DMS79 treated with DMSO at 0.1 percent for 48 hours (cell line): ENCODE data around the gene XYLT2.
"Not testable (repeated sequence)": the region's sequence is repeated elsewhere in the genome, so short reads cannot be mapped to it uniquely, and the experiment has no call there.

ENCODE experiments used
- DNase-seq: peaks from one replicate; lab custom pipeline; 2025; lab: John Stamatoyannopoulos, UW

Gene XYLT2

DNA sequence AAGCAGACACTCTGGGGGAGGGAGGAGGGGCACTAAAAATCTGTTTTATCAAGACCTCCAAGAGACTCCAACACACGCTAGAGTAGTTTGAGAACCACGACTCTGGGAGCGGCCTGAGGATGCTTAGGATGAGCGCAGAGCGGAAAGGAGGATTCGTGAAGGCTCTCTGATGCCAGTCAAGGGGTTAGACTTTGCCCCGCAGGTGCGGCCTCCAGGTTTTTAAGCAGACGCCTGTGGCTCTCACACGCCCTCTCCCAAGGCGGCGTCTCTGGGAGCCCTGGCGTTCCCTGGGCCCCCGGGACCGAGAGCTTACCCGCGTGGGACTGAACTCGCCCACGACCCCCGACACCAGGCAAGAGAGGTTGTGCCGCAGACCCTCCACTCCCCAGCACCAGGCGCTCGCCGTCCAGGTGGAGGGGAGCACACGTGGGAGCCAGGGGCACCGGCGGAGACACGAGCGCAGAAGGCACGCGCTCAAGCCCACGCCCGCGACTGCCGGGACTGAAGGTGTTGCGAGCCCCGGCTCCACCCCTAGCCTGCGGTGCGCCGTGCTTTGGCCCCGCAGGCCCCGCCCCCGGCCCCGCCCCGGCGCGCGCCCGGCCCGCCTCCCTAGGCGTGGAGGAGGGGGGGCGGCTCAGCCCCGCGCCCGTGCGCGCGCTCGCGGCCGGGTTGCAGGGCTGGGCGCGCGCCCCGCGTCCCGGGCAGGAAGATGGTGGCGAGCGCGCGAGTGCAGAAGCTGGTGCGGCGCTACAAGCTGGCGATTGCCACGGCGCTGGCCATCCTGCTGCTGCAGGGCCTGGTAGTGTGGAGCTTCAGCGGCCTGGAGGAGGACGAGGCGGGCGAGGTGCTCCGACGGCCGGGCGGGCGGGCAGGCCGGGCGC is at the start of gene XYLT2:
Gene XYLT2, plus strand, starts transcription at position 695 of the 881 bp plus-strand sequence. Its CDS starts 15 bp downstream, at position 710.
- peak; percentile 55 for DNase-seq

- DNase-seq, result peak; percentile 36
These were observed 48.5 kb upstream of the XYLT2 start for GRCh38 chr17:50297407-50297865.

- no peak for DNase-seq
These were observed 47.9 kb upstream of the XYLT2 start for GRCh38 chr17:50298018-50298417.

DNA sequence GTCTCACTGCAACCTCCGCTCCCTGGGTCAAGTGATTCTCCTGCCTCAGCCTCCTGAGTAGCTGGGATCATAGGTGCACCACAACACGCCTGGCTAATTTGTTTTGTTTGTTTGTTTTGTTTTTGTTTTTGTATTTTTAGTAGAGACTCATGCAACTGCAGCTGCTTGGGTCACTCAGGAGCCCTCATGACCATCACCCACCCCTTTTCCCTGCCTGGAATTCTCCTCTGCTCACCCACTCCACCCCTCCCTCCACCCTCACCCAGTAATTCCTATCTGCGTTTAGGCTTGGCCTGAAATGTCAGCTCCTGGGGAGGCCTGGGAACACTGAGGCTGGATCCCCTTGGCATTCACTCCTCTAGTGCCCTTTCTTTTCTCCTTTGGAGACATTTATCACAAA is 46.1 kb upstream of the XYLT2 start:
- no peak for DNase-seq

- DNase-seq, result not testable (repeated sequence)
These were observed 45.1 kb upstream of the XYLT2 start for GRCh38 chr17:50300824-50301223.

GRCh38 chr17:50301891-50302584 is 43.9 kb upstream of the XYLT2 start:
- DNase-seq, result no peak

DNA sequence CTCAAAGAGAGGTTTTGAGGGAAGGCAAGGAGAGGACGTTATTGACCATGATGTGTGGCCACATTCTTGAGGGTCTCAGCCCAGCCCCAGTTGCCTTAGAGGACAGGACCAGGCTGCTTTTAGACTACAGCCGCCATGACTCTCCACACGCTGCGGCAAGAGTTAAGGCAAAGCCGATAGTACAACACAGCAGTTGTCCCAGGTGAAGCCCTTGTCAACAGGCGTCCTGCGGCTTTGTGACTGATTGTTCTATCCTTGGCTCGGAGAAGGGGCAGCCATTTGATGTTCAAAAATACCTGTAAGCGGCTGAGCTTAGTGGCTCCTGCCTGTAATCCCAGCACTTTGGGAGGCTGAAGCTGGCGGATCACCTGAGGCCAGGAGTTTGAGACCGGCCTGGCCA is 42.9 kb upstream of the XYLT2 start:
- no peak for DNase-seq

DNA sequence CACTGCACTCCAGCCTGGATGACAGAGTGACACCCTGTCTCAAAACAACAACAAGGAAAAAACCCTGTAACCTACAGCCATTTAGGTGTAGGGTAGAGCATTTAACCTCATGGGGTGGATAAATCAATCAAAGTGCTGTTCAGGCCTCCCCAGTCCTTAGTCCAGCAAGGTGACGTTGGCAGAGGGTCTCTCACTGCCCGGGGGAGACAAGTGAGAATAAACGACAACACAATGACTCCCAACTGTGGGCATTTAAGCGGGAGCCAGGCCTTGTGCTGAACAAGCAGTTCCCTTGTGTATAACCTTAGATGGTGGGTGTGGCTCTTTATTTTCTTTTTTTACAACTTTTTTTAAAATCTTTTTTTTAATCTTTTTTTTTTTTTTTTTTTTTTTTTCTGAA is 42.3 kb upstream of the XYLT2 start:
- no peak for DNase-seq

DNA sequence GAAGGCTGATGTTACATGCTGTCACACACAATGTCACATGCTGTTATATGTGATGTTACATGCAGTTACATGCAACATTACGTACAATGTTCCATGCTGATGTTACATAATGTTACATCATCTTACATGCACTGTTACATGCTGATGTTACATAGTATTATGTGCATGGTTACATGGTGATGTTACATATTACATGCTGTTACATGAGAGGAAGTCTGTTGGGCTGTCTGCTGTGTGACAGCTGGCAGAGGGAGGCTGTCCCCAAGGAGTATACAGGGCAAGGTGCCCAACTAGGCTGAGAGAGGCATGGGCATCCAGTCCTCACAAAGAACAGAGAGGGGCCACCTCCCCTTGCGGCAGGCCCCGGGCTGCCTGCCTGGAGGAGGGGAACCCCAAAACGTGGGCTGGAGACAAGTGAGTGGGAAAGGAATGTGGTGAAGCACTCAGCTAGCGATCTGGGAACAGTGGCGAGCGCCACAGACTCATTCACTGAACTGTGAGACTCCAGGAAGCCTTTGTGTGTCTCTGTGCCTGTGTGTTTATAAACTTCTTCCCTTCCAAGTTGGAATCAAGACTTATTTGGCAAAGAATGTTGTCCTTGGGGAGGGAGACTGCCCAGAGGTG is 41.0 kb upstream of the XYLT2 start:
- no peak for DNase-seq

GRCh38 chr17:50307654-50308053 is 38.3 kb upstream of the XYLT2 start:
- DNase-seq, result no peak

DNA sequence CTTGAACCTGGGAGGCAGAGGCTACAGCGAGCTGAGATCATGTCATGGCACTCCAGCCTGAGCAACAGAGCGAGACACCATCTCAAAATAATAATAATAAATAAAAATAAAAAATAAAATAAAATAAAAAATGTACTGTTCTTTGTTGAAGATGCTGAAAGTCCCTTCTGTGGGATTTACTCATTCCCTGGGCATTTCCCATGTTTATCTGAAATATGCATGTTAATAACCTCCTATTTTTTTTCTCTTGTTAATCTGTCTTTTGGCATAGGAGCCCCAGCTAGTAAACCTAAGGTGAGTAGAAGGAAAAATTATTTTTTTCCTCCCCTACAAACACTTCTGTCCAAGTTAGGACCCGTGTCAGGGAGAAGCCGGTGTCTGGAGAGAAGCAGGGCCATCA is 37.3 kb upstream of the XYLT2 start:
- no peak for DNase-seq

DNA sequence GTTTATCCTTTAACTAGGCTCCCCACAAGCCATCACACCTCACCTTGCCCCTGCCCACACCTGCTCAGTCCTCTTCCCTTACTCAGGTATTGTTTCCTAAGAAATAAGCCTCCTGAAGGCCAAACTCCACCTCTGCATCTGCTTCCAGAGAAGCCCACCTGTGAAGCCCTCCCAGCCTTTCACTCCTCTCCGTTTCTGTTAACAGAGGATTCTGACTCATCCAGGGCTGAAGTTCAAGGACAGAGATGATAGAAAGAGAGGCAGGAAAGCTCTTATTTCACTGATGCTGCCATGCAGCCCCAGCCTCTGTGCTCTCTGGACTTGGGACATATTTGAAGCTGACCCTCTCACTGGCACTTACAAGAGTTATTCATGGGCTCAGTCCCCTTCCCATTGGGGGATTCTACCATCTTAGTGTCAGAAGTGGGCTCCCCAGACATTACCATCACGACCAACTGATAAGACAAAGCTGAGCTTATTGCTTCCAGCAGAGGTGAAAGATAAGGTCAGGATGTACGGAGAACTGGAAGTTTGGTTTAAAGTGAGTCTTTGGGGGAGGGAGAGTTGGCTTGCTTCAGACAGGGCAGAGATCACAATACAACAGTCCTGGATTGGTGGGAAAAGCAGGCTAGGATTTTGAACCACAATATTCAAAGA is 35.3 kb upstream of the XYLT2 start:
- no peak for DNase-seq

- DNase-seq, result no peak
These were observed 34.8 kb upstream of the XYLT2 start for GRCh38 chr17:50311112-50311460.

GRCh38 chr17:50311483-50311882 is 34.4 kb upstream of the XYLT2 start:
- no peak for DNase-seq

- no peak for DNase-seq
These were observed 33.6 kb upstream of the XYLT2 start for GRCh38 chr17:50312308-50312707.

DNA sequence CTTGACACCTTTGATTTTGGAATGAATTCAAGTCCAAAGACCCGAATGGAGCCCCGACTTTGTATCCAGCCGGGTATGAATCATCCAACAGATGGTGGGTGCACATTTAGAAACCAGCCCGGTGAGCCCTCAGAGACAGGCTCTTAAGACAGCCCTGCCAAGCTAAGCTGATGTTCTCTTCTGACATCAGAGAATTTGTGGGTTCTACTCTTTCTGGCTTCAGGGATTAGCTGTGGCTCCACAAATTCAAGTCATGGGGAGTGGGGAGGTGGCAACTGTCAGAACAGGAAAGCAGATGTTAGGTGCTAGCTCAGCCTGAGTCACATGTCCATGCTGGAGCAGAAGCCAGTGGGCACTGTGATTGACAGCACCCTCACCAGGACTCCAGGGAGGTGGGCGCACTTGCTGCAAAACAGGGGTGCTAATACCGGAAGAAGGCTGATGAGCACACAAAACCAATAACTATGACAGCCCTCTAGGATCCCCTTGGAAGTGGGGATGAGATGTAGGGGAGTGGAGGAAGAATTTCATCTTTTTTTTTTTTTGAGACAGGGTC is 31.4 kb upstream of the XYLT2 start:
- DNase-seq, result no peak

GRCh38 chr17:50316016-50316587 is 29.8 kb upstream of the XYLT2 start:
- DNase-seq, result peak; percentile 93

DNA sequence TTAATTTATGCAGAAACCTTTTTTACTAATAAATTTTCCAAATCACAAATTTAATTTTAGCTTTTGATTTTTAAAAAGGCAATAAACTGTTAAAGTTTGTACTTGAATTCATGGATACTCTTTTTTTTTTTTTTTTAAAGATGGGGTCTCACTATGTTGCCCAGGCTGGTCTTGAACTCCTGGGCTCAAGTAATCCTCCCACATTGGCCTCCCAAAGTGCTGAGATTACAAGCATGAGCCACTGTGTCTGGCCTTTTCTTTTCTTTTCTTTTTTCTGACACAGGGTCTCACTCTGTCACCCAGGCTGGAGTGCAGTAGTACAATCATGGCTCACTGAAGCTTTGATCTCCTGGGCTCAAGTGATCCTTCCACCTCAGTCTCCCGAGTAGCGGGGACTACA is 29.3 kb upstream of the XYLT2 start:
- DNase-seq, result not testable (repeated sequence)

DNA sequence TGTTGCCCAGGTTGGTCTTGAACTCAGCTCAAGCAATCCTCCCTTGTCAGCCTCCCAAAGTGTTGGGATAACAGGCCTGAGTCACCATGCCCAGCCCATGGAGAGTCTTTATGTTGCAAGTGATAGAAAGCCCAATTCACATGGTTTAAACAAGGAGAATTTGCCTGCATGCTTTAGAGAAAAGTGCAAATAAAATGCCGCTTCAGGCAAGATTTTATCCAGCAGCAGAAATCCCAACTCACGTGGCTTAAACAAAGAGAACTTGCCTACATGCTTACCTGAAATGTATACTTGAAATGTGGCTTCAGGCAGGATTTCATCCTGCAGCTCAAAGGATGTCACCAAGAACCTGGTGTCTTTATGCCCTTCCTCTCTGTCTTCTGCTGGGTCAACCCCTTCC is 28.8 kb upstream of the XYLT2 start:
- DNase-seq, result no peak

GRCh38 chr17:50318501-50319285 is 27.2 kb upstream of the XYLT2 start:
- no peak for DNase-seq
